GM21390 (cell line): ENCODE results near the gene EHMT1.

ENCODE experiments used
- ATAC-seq: cut with Tn5 transposase; IDR thresholded peaks from one replicate; pipeline ENCODE4 v1.9.1; 2021; ENCODE audit not compliant: unreplicated experiment

The EHMT1 gene

GRCh38 chr9:137690930-137691645, 72.3 kb downstream of the EHMT1 start:
- ATAC-seq: no peak

- ATAC-seq: no peak
Measured at GRCh38 chr9:137691646-137692351, 73.0 kb downstream of the EHMT1 start.

- no peak for ATAC-seq
Measured at GRCh38 chr9:137694236-137694959, 75.6 kb downstream of the EHMT1 start.

GRCh38 chr9:137694962-137695875, 76.4 kb downstream of the EHMT1 start:
- no peak for ATAC-seq

- no peak for ATAC-seq
Measured at GRCh38 chr9:137696136-137696925, 77.5 kb downstream of the EHMT1 start.

DNA sequence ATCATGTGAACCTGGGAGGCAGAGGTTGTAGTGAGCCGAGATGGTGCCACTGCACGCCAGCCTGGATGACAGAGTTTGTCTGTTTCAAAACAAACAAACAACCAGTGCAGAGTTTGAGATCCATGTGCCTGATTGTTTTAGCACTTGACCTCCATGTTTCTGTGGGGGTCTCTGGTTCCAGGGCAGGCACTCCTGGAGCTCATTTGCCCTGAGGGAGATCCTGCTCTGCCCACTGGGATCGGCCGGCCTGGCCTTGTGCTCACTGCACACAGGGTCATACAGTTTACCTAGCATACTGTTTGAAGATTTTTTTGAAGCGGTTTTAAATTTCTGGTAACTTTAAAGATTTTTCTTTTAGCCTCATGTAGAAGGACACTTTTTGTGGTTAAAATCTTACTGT, 78.4 kb downstream of the EHMT1 start:
- ATAC-seq: no peak

DNA sequence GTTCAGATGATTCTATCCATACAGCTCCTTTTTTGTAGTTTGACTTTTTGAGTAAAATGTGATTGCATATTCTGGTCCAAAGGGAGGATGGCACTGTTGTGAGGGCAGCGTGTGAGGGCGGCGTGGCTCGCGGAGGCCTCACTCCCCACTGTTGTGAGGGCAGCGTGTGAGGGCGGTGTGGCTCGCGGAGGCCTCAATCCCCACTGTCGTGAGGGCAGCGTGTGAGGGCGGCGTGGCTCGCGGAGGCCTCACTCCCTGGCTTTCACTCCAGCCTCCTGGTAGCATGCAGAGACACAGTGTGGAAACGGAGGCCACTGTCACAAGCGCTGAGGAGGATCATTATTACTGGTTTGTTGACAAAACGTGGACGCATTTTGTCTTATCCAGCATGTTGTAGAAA, 79.0 kb downstream of the EHMT1 start:
- ATAC-seq: no peak

- no peak for ATAC-seq
Measured at GRCh38 chr9:137700911-137701310, 82.1 kb downstream of the EHMT1 start.

DNA sequence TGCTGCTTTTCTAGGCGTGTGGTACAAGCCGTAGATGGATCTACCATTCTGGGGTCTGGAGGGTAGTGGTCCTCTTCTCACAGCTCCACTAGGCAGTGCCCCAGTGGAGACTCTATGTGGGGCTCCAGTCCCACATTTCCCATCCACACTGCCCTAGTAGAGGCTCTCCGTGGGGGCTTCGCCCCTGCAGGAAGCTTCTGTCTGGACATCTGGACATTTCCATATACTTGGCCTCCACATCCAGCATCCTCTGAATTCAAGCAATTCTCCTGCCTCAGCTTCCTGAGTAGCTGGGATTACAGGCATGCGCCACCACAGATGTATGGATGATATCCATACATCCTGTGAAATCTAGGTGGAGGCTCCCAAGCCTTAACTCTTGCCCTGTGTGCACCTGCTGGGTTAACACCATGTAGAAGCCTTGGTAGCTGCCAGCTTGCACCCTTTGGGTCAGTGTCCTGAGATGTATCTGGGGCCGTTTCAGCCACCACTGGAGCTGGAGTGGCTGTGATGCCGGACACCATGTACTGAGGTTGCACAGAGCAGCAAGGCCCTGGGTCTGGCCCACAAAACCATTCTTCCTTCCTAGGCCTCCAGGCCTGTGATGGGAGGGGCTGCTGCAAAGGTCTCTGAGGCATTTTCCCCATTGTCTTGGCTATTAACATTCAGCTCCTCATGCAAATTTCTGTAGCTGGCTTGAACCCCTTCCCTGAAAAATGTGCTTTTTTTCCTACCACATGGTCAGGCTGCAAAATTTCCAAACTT, 84.0 kb downstream of the EHMT1 start:
- no peak for ATAC-seq

GRCh38 chr9:137703842-137704508, 85.2 kb downstream of the EHMT1 start:
- ATAC-seq: no peak

GRCh38 chr9:137705443-137705863, 86.6 kb downstream of the EHMT1 start:
- ATAC-seq: no peak

DNA sequence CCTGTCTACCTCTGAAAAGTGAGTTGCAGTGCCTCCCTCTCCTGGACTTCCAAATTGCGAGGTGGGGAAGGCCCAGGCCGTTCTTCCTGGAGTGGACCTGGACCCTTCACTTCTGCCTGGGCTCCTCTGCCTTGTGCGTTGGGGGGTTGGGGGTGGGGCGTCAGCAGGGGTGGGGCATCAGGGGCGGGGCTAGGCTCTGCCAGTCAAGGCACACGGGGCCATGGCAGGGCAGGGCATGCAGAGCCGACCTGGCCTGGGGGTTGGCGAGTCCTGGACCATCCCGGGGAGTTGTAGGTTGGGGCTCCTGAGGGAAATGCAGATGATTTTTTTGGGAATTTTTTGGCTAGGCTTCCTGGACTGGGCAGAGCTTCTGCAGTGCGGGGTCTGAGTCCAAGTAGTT, 87.1 kb downstream of the EHMT1 start:
- ATAC-seq: no peak

DNA sequence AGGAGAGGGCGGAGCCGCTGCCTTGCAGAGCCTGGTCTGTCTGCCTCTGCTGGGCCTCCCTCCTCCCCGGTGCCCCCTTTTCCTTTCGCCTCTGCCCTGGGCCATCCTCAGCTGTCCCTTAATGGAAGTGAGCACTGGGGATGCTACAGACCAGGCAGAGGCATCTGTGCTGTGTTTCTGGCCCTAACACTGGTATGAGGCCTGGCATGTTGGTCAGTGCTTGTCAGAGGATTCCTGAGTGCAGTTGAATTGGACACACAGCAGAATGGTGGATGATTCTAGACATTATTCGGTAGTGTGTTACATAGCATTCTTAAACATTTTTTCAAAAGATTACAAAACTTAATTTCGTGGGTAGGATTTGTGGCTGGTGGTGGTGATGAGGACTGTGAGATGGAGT, 88.6 kb downstream of the EHMT1 start:
- ATAC-seq: no peak

DNA sequence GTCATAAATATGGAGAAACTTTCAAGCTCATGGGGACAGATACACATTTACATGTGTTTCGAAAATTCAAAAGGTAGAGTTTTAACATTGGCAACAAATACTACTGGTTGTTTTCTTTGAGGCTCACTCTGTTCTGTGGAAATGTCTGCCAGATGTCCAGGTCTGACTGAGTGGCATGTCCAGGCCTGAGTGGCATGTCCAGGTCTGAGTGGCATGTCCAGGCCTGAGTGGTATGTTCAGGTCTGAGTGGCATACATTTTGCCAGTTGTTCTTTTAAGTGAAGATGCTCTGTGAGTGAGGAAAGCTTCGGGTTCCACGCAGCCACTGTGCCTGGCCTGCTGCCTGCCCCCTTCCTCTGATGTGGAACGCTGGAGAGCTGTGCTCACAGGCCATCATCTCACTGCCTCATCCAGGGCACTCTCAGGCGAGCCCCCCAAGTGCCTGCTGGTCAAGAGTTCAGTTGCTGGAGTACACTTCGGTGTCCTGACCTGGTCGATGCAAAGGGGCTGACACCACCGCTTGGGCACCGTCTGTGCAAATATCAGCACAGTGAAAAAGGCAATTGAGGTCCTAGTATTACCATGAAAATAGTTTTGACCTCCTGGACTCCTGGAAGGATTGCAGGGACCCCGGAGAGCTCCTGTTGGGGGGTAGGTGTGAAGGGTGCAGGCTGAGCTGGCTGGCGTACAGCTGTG, 89.9 kb downstream of the EHMT1 start:
- ATAC-seq: no peak

- no peak for ATAC-seq
Measured at GRCh38 chr9:137709411-137710101, 90.8 kb downstream of the EHMT1 start.

DNA sequence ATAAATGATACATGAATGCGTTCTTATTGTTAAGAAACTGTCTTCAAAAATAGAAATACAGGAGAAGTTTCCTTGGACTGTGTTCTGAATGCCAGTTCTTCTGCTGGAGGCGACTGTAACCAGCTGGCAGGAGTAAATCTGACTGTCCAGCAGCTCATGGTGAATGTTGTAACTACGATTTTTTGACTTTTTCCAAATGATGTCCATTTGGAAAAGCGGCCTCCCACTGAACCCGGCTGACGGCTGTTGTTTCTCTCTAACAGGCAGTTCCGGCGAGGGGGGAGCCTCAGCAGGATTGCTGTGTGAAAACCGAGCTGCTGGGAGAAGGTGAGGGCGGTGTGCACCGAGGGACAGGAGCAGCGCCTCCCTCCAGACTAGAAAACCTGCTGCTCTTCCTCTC, 91.9 kb downstream of the EHMT1 start:
- no peak for ATAC-seq

GRCh38 chr9:137711678-137712105, 92.9 kb downstream of the EHMT1 start:
- no peak for ATAC-seq

GRCh38 chr9:137715321-137715720, 96.5 kb downstream of the EHMT1 start:
- ATAC-seq: no peak
